Chondrocyte (in vitro differentiated cells): ENCODE results near the gene HHAT. TPM values are rescaled to one million over a fixed set of nuclear protein-coding genes. Genes with fewer than 3 reads are reported as not detected.

ENCODE experiments used
- DNase-seq: peaks from one replicate; pipeline ENCODE4 v3.0.0; 2021; ENCODE audit warnings: mixed read lengths, low spot score
- H3K27ac Mint-ChIP-seq: one replicate; pipeline ENCODE4 v1.8.0; 2021; ENCODE audit warnings: mild to moderate bottlenecking, moderate library complexity, mixed read lengths; ENCODE audit not compliant: unreplicated experiment
- H3K27me3 Mint-ChIP-seq: 2 replicates; pipeline ENCODE4 v1.8.0; 2021; ENCODE audit warnings: low read depth, mixed read lengths
- H3K36me3 Mint-ChIP-seq: 2 replicates; pipeline ENCODE4 v1.8.0; 2021; ENCODE audit warnings: low read depth, mixed read lengths
- H3K4me1 Mint-ChIP-seq: 2 replicates; pipeline ENCODE4 v1.8.0; 2021; ENCODE audit warnings: low read depth, mild to moderate bottlenecking, mixed read lengths
- H3K4me3 Mint-ChIP-seq: one replicate; pipeline ENCODE4 v1.8.0; 2021; ENCODE audit warnings: mild to moderate bottlenecking, moderate library complexity, mixed read lengths; ENCODE audit not compliant: unreplicated experiment
- H3K9me3 Mint-ChIP-seq: 2 replicates; pipeline ENCODE4 v1.8.0; 2021; ENCODE audit warnings: low read depth, mixed read lengths
- CTCF ChIP-seq: fragments of 200-600 bp; sonication (generic); IDR thresholded peaks from 2 replicates; pipeline ENCODE4 v1.5.0; 2021; ENCODE audit warnings: antibody characterized with exemption, mild to moderate bottlenecking, moderate library complexity
- total RNA-seq: library from RNA; stranded (reverse); gene quantifications from 3 replicates; pipeline ENCODE4 v1.2.1, GENCODE V29; 2021

The HHAT gene
- total RNA-seq, 1 donor from 2014 or later: 6.4 TPM

- DNase-seq: no peak
- Mint-ChIP-seq H3K27me3 (no peaks in the 10 kb centered on the region), H3K4me1 (no peaks in the 10 kb centered on the region), H3K4me3 (no peak overlapping the region), H3K9me3 (no peaks in the 10 kb centered on the region), H3K27ac (no peak overlapping the region), H3K36me3 (no peaks in the 10 kb centered on the region)
- TF ChIP-seq CTCF: no peak
These were observed 12.1 kb downstream of the HHAT start for GRCh38 chr1:210340841-210341240.

GRCh38 chr1:210342986-210343780, 14.5 kb downstream of the HHAT start:
- Mint-ChIP-seq H3K4me1 (peaks cover 18% of the 10 kb centered on the region), H3K36me3 (no peaks in the 10 kb centered on the region), H3K9me3 (no peaks in the 10 kb centered on the region), H3K27me3 (no peaks in the 10 kb centered on the region), H3K27ac (no peak overlapping the region), H3K4me3 (no peak overlapping the region)
- TF ChIP-seq CTCF: no peak
- DNase-seq: no peak

- H3K4me1 Mint-ChIP-seq: peaks cover 18% of the 10 kb centered on the region
- H3K27ac Mint-ChIP-seq: no peak overlapping the region
- H3K4me3 Mint-ChIP-seq: no peak overlapping the region
- no peaks in the 10 kb centered on the region for H3K9me3 Mint-ChIP-seq
- DNase-seq: no peak
- TF ChIP-seq CTCF: no peak
- no peaks in the 10 kb centered on the region for H3K36me3 Mint-ChIP-seq
- H3K27me3 Mint-ChIP-seq: no peaks in the 10 kb centered on the region
These were observed 16.0 kb downstream of the HHAT start for GRCh38 chr1:210344706-210345105.

GRCh38 chr1:210347112-210347511, 18.4 kb downstream of the HHAT start:
- H3K27ac Mint-ChIP-seq: peak overlapping the region; percentile 85
- H3K4me1 Mint-ChIP-seq: peaks cover 18% of the 10 kb centered on the region
- no peaks in the 10 kb centered on the region for H3K36me3 Mint-ChIP-seq
- no peak overlapping the region for H3K4me3 Mint-ChIP-seq
- DNase-seq: no peak
- H3K27me3 Mint-ChIP-seq: no peaks in the 10 kb centered on the region
- no peak for TF ChIP-seq CTCF
- H3K9me3 Mint-ChIP-seq: no peaks in the 10 kb centered on the region

GRCh38 chr1:210351496-210351895, 22.8 kb downstream of the HHAT start:
- TF ChIP-seq CTCF: no peak
- Mint-ChIP-seq H3K27me3 (no peaks in the 10 kb centered on the region), H3K4me1 (peaks cover 13% of the 10 kb centered on the region), H3K27ac (no peak overlapping the region), H3K36me3 (no peaks in the 10 kb centered on the region), H3K9me3 (no peaks in the 10 kb centered on the region), H3K4me3 (no peak overlapping the region)
- DNase-seq: no peak
